Fibroblast of skin of right biceps (primary cell): ENCODE results near the gene RNF167.

Experiments used
- DNase-seq: peaks from one replicate; pipeline ENCODE4 v3.0.0-alpha.2; 2013

Gene RNF167

DNA sequence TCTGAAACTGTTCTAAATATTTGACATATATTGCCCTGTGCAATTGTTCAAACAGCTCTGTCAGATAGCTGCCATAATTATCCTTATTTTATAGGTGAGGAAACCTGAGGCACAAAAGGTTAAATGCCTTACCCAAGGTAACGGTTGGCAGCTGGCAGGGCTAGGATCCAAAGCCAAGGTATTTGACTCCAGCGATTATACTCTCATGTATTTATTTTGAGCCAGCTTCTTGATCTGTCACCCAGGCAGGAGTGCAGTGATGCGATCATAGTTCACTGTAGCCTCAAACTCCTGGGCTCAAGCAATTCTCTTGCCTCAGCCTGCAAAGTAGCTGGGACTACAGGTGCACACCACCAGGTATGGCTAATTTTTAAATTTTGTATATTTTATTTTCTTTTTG is 18.0 kb downstream of the RNF167 start:
- no peak for DNase-seq

DNA sequence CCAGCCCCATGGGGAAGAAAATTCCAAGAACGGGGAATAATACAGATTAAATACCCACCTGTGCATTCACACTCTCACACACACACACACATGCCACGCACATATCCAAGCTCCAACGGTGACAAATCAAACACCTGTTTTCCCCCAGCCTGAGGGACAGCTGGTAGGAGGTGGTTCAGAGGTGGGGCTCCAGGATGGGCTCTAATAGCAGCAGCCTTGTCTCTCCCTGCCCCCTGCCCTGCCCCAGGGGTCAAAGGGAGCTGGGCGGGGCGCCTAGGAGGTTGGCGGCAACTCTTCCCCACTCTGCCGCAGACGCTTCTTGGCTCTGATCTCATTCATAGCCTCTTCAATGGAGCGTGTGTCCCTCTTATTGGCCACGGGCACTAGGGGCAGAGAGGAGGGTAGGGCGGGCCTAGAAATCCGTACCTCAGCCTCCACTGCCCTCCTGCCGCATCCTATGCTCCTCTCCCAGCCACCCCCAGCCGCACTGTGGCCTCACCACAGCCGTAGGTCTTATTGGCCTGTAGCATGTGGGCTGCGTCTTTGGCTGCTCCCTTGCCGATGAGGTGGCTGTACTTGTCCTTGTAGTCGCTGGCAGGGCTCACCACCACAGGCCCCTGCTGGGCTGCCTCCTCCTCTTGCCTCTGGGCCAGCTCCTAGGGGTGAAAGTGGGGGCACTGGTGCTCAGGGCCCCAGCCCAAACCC is 19.3 kb downstream of the RNF167 start:
- no peak for DNase-seq

DNA sequence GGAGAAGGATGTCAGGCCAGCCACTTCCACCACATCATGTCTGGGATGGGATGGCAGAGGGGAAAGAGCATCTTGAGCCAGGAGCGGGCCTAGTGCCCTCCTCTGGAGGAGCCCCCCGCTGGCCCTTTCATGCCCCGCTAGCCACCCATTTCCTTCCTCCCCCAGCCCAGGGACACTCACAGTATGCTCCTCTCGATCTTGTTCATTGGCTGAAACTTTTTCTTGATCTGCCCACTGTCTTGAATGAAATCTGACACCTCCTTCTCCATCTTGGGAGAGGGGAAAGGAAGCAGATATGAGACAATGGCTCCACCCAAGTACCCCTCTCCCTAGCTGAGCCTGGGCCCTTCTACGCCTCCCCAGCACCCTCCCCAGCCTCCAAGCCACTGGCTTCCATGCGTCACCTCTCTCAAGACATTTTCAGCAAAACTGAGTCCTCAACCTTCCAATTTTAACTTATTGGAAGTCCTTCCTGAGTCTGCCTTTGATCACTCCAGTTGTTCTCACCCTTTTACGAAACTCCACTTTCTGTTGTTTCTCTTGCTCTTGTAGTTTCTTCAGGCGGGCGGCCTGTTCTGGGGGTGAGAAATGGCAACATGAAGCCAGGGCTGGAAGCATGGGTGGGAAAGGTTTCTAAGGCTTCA is 20.3 kb downstream of the RNF167 start:
- DNase-seq: no peak

- no peak for DNase-seq
Measured at GRCh38 chr17:4965311-4965986, 25.4 kb downstream of the RNF167 start.

DNA sequence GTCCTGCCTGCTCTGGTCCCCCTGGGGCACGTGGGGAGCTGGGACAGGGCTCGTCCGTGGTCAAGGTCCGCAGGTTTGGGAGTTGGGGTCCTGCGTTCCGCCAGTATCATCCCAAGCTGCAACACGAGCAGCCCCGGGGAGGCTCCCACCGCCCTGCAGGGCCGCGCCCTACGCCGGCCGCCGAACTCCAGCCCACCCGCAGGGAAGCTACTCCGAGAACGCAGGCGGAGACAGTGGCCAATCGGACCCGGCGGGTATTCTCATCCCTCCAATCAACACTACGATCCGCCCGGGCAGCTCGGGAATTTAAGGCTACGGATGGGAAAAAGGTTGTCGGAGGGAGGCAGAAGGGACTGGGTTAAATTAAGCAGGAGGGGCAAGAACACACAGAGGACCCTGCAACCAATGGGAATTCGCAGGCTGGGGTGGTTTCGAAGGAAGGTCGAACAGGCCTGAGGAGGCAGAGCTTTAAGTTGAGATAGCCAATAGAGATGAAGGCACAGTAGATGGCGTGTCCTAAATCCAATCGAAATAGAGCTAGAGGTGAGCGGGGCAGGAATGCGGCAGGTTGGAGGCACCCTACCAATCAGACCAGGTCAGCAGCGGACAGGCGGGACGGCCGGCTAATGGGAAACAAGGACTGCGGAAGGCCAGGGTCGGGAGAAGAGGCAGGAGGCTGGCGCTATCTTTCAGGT is 26.9 kb downstream of the RNF167 start:
- DNase-seq: peak; percentile 100

DNA sequence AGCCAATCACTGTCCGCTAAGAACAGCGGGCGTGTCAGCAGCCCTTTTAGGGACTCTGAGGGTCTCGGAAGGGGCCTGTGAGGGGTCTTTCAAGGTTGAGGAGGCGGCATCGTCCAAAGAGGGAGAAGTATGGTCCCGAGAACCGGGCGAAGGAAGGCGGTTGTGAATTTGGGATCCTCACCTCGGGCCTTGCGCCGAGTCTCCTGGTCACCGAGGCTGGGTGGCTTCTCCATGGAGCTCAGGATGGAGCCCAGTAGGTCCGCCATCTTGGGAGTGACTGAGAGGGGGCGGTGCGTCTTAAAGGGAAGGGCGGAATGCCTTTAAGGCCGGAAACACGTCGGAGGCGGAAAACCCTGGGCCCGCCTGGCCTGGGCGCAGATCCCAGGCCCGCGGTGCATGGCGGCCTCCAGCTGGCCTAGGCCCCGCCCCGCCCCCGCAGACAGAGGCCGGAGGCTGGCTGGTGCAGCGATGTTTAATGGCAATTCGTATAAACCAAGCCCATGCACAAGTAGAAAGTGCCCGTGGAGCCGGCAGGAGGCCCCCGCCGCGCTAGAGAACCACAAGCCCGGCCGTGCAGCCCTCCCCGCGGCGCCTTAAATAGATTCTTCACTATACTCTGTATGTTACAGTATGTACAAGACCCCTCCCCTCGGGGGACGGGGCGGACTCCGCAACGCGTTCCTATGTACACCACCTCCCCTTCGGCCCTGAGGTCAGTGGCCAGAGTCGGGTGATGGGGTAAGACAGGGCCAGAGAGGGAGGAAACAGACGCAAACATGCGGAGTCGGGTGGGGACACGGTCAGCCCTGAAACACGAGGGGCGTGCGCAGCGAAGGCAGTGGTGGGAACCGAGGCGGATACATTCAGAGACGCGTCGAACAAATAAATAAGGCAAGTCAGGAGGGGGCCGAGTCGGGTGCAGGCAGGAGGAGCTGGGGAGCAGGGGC is 27.7 kb downstream of the RNF167 start, which contains the start of gene SPAG7:
SPAG7 (minus strand) TSS at position 279 of the 947 bp plus-strand sequence; CDS start at position 266, 13 bp downstream.
- DNase-seq: peak; percentile 97

GRCh38 chr17:4968486-4969046 is 28.5 kb downstream of the RNF167 start:
- DNase-seq: no peak

DNA sequence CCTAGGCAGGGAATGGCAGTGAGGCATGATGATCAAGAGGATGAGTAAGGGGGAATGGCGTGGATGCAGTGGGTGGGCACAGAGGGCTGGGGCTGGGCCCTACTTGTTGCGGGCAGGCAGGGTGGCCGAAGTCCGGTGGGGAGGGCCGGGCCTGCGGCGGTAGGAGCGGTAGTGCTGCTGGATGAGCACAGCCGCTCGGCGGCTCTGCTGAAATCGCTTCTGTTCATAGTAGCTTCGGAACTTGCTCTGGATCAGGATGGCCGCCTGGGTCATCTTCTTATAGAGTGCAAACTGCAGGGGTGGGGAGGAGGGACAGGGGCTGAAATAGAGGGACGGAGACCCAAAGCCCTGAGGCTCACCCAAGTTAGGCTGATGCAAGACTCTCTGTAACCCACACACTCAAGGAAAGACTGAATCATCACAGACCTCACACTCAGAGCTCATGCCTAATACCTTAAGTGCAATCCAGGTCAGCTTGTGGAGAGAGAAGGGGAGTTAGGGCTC is 29.0 kb downstream of the RNF167 start:
- peak; percentile 96 for DNase-seq

- DNase-seq: no peak
Measured at GRCh38 chr17:4969551-4970173, 29.6 kb downstream of the RNF167 start.

- no peak for DNase-seq
Measured at GRCh38 chr17:4970273-4970672, 30.2 kb downstream of the RNF167 start.

DNA sequence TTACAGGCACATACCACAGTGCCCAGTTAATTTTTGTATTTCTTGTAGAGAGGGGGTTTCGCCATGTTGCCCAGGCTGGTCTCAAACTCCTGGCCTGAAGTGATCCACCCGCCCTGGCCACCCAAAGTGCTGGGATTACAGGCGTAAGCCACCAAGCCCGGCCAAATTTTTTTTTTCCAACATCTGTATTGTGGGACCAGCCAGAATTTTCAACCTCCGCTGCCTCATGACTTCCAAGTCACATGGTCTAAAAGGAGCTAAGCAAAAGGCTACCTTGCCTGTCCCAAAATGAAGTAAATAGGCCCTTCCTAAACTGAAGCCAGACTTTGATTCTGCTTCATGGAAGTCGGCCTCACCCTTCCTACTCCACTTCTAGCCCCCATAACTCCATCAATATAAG is 31.8 kb downstream of the RNF167 start:
- DNase-seq: no peak

GRCh38 chr17:4972322-4972721 is 32.3 kb downstream of the RNF167 start:
- DNase-seq: no peak

DNA sequence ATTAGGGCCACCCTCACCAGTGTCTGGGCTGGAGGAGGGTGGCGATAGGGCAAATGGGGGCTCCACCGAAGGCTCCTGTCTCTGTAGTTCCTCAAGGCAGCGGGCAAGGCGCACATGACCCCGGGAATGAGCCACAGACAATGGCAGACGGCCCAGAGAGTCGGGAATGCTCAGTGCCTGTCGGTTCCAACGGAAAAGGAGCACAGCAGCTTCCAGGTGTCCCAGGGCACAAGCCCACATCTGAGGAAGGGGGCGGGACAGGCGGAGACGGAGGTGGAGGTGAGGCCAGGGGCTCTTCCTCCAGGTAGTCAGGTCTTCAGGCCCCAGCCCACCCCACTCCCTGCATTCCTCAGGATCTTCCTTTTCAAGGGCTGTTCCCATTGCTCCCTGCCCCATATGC is 32.7 kb downstream of the RNF167 start:
- DNase-seq: no peak

- no peak for DNase-seq
Measured at GRCh38 chr17:4973256-4974114, 33.4 kb downstream of the RNF167 start.

DNA sequence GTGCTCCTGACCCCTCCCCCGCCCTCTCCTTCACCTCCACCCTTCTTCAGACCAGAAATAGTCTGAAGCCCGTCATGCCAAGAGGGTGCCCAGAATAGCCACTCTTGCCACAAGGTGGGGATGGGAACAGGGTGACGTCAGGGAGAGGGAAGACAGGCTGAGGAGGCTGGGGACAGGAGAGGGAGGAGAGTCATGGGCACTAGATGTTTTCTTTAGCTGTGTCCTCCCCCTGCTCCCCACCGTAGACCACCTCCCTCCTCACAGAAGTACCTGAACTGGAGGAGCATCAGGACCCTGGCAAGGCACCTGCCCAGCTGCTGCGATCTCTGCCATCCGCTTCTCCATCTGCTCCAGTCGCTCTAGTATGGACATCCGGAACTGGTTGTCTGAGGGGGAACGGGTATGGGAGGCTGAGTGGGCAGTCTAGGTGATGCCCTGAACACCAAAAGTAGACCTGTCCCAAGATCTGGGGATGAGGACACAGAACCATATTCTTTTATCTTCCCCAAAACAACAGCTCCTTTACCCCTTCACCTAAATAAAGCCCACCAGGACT is 34.1 kb downstream of the RNF167 start:
- no peak for DNase-seq

- no peak for DNase-seq
Measured at GRCh38 chr17:4978726-4979125, 38.7 kb downstream of the RNF167 start.

GRCh38 chr17:4980644-4981216 is 40.7 kb downstream of the RNF167 start:
- peak; percentile 62 for DNase-seq

DNA sequence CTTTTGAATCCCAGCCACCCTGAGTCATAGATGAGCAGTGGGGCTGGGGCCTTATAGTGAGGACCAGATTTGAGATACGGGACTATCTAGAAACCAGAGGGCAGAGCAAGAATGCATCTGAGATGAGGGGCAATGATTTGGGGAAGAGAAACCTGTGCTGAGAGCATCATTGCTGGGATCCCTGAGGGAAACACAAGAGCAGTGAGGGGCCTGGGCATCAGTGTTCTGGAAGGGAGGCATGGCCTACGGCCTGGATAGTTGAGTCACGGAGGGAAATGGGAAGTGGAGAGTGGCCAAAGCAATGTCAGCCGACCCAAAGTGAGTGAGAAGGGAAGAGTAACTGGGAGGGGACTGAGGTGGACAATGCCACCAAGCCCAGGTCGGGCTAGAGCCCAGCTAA is 42.2 kb downstream of the RNF167 start:
- DNase-seq: peak; percentile 37

DNA sequence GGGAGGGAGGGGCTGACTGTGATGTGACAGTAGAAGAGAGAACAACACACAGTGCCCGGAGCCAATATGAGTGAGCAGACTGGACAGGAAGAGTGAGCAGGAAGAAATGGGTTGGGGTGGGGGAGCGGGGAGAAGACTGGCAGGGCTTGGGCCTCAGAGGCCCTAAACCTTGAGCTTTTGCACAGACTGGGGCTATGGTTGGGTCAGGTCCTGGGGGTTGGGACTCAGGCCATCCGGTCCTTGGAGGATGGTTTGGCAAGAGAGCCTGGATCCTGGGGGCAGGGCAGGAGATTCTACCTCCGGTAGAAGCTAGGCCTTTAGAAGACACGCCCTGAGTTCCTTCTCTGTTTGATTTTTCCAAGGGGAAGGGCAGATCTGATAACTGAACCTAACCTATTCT is 46.3 kb downstream of the RNF167 start:
- DNase-seq: no peak
